ENCODE data around the gene TBCA.

The TBCA gene

DNA sequence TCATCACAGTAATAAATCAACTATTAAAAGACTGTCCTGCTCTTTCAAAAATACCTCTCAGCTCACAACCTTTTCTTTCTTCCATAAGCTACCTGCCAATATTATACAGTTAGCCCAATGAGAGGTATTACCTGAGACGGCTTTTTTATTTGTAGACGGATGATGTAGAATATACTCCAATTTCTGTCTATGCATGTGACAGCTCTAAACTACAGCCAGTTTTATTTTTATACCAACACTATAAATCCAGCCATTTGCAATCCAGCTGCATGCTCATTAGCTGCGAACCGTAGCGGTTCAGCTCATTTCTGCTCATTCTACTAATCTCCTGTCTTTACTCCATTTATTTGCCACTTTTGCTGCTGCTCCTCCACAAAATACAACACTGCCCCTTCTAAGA, 51.2 kb downstream of the TBCA start:
- TF ChIP-seq, protein P1, sequence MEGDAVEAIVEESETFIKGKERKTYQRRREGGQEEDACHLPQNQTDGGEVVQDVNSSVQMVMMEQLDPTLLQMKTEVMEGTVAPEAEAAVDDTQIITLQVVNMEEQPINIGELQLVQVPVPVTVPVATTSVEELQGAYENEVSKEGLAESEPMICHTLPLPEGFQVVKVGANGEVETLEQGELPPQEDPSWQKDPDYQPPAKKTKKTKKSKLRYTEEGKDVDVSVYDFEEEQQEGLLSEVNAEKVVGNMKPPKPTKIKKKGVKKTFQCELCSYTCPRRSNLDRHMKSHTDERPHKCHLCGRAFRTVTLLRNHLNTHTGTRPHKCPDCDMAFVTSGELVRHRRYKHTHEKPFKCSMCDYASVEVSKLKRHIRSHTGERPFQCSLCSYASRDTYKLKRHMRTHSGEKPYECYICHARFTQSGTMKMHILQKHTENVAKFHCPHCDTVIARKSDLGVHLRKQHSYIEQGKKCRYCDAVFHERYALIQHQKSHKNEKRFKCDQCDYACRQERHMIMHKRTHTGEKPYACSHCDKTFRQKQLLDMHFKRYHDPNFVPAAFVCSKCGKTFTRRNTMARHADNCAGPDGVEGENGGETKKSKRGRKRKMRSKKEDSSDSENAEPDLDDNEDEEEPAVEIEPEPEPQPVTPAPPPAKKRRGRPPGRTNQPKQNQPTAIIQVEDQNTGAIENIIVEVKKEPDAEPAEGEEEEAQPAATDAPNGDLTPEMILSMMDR (IDR thresholded peaks at IDR 0.05) = no peak

GRCh38 chr5:77719666-77720363, 56.3 kb downstream of the TBCA start:
- TF ChIP-seq, protein P1 (IDR thresholded peaks at IDR 0.05) = no peak

DNA sequence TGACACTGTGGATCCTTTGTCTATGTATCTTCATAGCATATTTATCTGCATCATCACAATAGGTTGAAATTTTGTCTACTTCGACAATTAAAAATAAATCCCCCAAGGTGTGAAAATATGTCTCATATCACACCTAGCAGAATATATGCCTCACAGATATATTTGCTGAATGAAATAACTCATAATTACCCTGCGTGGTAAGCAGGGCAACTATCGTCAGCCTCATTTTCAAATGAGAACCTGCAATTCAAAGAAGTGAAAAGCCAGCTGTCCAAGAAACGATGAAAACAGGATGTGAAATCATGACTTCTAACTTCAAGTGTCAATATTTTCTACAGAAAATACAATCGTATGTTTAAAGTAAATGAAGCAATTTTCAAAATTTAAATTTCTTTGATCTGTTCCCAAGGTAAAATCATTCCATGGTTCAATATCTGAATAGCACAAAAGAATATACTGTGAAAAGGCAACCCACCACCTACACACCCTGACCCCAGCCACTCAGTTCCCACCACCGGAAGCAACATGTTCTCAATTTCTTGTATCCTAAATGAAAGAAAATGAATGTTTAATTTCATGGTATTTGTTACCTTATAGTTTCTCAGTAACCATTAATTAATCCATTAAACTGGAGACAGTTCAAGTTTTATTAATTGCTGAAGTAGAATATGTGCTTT, 57.1 kb downstream of the TBCA start:
- TF ChIP-seq, protein P1 (IDR thresholded peaks at IDR 0.05) = no peak

DNA sequence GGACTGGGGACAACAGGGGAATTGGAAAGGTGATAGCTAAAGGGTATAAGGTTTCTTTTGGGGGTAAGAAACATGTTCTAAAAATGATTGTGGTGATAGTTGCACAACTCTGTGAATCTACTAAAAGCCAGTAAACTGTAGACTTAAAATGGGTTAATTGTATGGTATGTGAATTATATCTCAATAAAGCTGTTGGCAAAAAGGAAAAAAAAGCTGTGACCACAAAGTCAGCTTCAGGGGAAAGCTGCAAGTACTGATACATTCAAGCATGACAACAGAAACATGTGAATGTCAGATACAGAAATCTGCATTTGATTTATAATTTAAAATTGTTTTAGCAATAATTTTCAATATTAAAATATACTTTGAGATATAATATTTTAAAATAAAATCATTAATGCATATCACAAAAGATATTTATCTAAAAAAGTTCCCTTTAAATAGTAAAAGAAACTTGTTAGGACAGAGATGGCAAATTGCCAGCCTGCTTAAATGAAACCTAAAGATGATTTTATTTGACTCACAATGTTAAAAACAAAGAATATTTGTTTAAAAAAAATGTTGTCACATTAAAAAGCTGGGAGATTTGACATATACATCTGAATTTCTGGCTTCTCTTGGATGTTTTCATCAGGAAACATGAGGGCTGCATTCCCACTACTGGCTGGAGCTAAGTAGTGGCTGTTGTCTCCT, 66.0 kb downstream of the TBCA start:
- TF ChIP-seq, protein P1 (IDR thresholded peaks at IDR 0.05) = no peak

DNA sequence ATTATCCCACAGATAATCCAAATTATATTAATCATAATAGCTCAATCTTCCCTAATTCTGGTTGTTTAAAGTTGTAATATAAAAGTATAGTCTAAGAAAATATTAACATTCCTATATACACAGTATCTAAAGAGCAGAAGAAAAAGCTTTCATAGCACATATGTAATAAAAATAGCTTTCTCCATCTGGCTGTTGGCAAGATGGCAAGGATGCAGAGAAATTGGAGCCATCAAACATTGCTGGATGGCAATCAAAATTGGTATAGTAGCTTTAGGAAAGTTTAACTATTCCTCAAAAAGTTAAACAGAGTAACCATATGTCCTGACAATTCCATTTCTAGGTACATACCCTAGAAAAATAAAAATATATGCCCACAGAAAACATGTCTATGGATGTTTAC, 66.8 kb downstream of the TBCA start:
- TF ChIP-seq, protein P1 (IDR thresholded peaks at IDR 0.05) = no peak

GRCh38 chr5:77707791-77708190, 68.3 kb downstream of the TBCA start:
- TF ChIP-seq, protein P1 (IDR thresholded peaks at IDR 0.05) = no peak

DNA sequence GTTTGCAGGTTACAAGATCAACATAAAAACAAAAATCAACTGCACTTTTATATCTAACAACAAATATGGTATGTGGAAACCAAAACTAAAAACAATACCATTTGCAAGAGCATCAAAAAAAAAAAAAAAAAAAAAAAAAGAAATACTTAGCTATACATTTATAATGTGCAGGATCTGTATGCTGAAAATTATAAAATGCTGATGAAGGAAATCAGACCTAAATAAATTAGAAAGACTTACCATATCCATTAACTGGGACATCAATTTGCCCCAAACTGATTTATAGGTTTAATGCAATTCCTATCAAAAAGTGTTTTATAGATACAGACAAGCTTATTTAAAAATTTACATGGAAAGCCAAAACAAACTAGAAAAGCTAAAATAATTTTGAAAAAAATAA, 77.2 kb downstream of the TBCA start:
- TF ChIP-seq, protein P1 (IDR thresholded peaks at IDR 0.05) = no peak
